HepG2 (cell line): ENCODE measurements around the gene PPP1R27. TPM values are rescaled to one million over a fixed set of nuclear protein-coding genes. Genes with fewer than 3 reads are reported as not detected.
A peak's percentile ranks its signal among the peaks of the same experiment; 100 is the strongest.

Source experiments
- CREM ChIP-seq, 2 experiments: sonication (generic) in 1 of 2; formaldehyde crosslinking in 1 of 2; IDR thresholded peaks; 2 replicates each; pipeline versions ENCODE4 v1.4.0 to v1.6.1; 2016 to 2020; ENCODE audit warnings: antibody characterized with exemption in 1 of 2, mild to moderate bottlenecking in 1 of 2, missing genetic modification reagents in 1 of 2
- DNMT3B ChIP-seq: conservative IDR thresholded peaks from 2 replicates; pipeline ENCODE4 v1.6.1; 2016; ENCODE audit warnings: missing biosample characterization, control low read depth
- DR1 ChIP-seq: sonication (generic); formaldehyde crosslinking; IDR thresholded peaks from 2 replicates; pipeline ENCODE4 v1.8.0; 2021; ENCODE audit warnings: mild to moderate bottlenecking, missing genetic modification reagents, inconsistent platforms
- FOXK1 ChIP-seq: sonication (generic); formaldehyde crosslinking; IDR thresholded peaks from 2 replicates; pipeline ENCODE4 v1.4.0; 2020; ENCODE audit warnings: low read depth, missing genetic modification reagents, borderline replicate concordance
- GRHL1 ChIP-seq: sonication (generic); formaldehyde crosslinking; conservative IDR thresholded peaks from 2 replicates; pipeline ENCODE4 v1.8.0; 2022; ENCODE audit warnings: missing genetic modification reagents
- MAFK ChIP-seq, 2 experiments: IDR thresholded peaks in 1 of 2; conservative IDR thresholded peaks in 1 of 2; 2 replicates each; pipeline ENCODE4 v1.6.1; 2011; ENCODE audit warnings: improper control_type of control experiment in 2 of 2, low read length in 2 of 2
- MEF2D ChIP-seq: sonication (generic); formaldehyde crosslinking; IDR thresholded peaks from 2 replicates; pipeline ENCODE4 v1.5.1; 2020; ENCODE audit warnings: mild to moderate bottlenecking, missing genetic modification reagents
- MEIS2 ChIP-seq: sonication (generic); formaldehyde crosslinking; IDR thresholded peaks from 2 replicates; pipeline ENCODE4 v1.9.0; 2021; ENCODE audit warnings: mild to moderate bottlenecking, missing genetic modification reagents
- MTF1 ChIP-seq: sonication (generic); formaldehyde crosslinking; IDR thresholded peaks from 2 replicates; pipeline ENCODE4 v1.5.0; 2020; ENCODE audit warnings: missing genetic modification reagents
- PHF8 ChIP-seq: sonication (generic); formaldehyde crosslinking; IDR thresholded peaks from 2 replicates; pipeline ENCODE4 v1.5.0; 2020; ENCODE audit warnings: missing genetic modification reagents
- TAF15 ChIP-seq: fragments of 200-400 bp; formaldehyde crosslinking; IDR thresholded peaks from one replicate; pipeline ENCODE4 v1.6.1; 2018; ENCODE audit warnings: mild to moderate bottlenecking, low read depth, low read length; ENCODE audit not compliant: poor library complexity, severe bottlenecking
- TARDBP ChIP-seq: sonication (generic); formaldehyde crosslinking; IDR thresholded peaks from 2 replicates; pipeline ENCODE4 v1.8.0; 2022; ENCODE audit warnings: mild to moderate bottlenecking, missing genetic modification reagents
- ZBTB43 ChIP-seq: sonication (generic); formaldehyde crosslinking; conservative IDR thresholded peaks from 2 replicates; pipeline ENCODE4 v1.4.0; 2020; ENCODE audit warnings: missing genetic modification reagents
- ZNF101 ChIP-seq: sonication (generic); formaldehyde crosslinking; IDR thresholded peaks from 2 replicates; pipeline ENCODE4 v1.4.0; 2020; ENCODE audit warnings: mild to moderate bottlenecking, low read depth, missing genetic modification reagents, borderline replicate concordance
- ZNF292 ChIP-seq: sonication (generic); formaldehyde crosslinking; IDR thresholded peaks from 2 replicates; pipeline ENCODE4 v1.8.1; 2022; ENCODE audit warnings: mild to moderate bottlenecking, low read depth, missing genetic modification reagents, borderline replicate concordance
- ZNF446 ChIP-seq: sonication (generic); formaldehyde crosslinking; IDR thresholded peaks from 2 replicates; pipeline ENCODE4 v1.5.0; 2020; ENCODE audit warnings: mild to moderate bottlenecking, missing genetic modification reagents
- ZNF570 ChIP-seq: sonication (generic); formaldehyde crosslinking; IDR thresholded peaks from 2 replicates; pipeline ENCODE4 v1.4.0; 2020; ENCODE audit warnings: mild to moderate bottlenecking, missing genetic modification reagents, borderline replicate concordance
- ZNF577 ChIP-seq: sonication (generic); formaldehyde crosslinking; IDR thresholded peaks from 2 replicates; pipeline ENCODE4 v1.4.0; 2020; ENCODE audit warnings: mild to moderate bottlenecking, low read depth, missing genetic modification reagents, borderline replicate concordance
- ZNF605 ChIP-seq: sonication (generic); formaldehyde crosslinking; IDR thresholded peaks from 2 replicates; pipeline ENCODE4 v1.8.0; 2022; ENCODE audit warnings: mild to moderate bottlenecking, missing genetic modification reagents
- ZNF629 ChIP-seq: sonication (generic); formaldehyde crosslinking; conservative IDR thresholded peaks from 2 replicates; pipeline ENCODE4 v1.5.0; 2020; ENCODE audit warnings: missing genetic modification reagents
- ZSCAN20 ChIP-seq: sonication (generic); formaldehyde crosslinking; IDR thresholded peaks from 2 replicates; pipeline ENCODE4 v1.4.0; 2020; ENCODE audit warnings: missing genetic modification reagents, mild to moderate bottlenecking, borderline replicate concordance
- polyA plus RNA-seq, 8 experiments: library from polyadenylated mRNA; depleted of rRNA in 3 of 8; stranded (reverse) in 7 of 8; unstranded in 1 of 8; fragments of >200 nt; fragmentation: Illumina TruSeq in 4 of 8; extraction: Trizol in 4 of 8; gene quantifications; 2 replicates each; pipeline versions ENCODE4 v1.2.1 to v1.2.3, GENCODE V29; 2011 to 2016; ENCODE audit warnings: low read depth in 4 of 8, missing spikeins in 1 of 8, mixed read lengths in 1 of 8; ENCODE audit not compliant: insufficient read depth in 1 of 8
- total RNA-seq, 5 experiments: library from RNA; depleted of rRNA; stranded (reverse); fragments of >200 nt; fragmentation: Illumina TruSeq; extraction: Trizol; gene quantifications; 2 replicates each; pipeline ENCODE4 v1.2.3, GENCODE V29; 2016; ENCODE audit warnings: low read depth in 1 of 5
- TF ChIP-seq, protein P1 (sequence below): sonication (generic); formaldehyde crosslinking; IDR thresholded peaks from 2 replicates; pipeline ENCODE4 v1.5.0; 2020; ENCODE audit warnings: missing genetic modification reagents, mild to moderate bottlenecking, borderline replicate concordance

The PPP1R27 gene
- total and polyA plus RNA-seq, 2 of the 13 experiments (the other 11 are each of a cell fraction or from before 2014, with no cell fraction given), result 0.17 to 1.00 TPM

- no peak for TF ChIP-seq ZNF629
- TF ChIP-seq ZNF101 (CRISPR knock-in tag), result peak; percentile 48; the same call in 1 of the 2 replicates
- TF ChIP-seq MEF2D (CRISPR knock-in tag), result no peak
- TF ChIP-seq, protein P1, sequence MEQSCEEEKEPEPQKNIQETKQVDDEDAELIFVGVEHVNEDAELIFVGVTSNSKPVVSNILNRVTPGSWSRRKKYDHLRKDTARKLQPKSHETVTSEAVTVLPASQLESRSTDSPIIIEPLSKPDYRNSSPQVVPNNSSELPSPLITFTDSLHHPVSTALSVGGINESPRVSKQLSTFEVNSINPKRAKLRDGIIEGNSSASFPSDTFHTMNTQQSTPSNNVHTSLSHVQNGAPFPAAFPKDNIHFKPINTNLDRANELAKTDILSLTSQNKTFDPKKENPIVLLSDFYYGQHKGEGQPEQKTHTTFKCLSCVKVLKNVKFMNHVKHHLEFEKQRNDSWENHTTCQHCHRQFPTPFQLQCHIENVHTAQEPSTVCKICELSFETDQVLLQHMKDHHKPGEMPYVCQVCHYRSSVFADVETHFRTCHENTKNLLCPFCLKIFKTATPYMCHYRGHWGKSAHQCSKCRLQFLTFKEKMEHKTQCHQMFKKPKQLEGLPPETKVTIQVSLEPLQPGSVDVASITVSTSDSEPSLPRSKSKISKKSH, result peak; percentile 96
- TF ChIP-seq ZSCAN20 (CRISPR knock-in tag), result peak; percentile 89
- TF ChIP-seq PHF8 (CRISPR knock-in tag), result peak; percentile 83
- no peak for TF ChIP-seq CREM (IDR thresholded peaks at IDR 0.05)
- TF ChIP-seq CREM (CRISPR knock-in tag; IDR thresholded peaks at IDR 0.05), result no peak
- TF ChIP-seq ZNF446 (CRISPR knock-in tag), result peak; percentile 99
- TF ChIP-seq FOXK1, result peak; percentile 62; the same call in 1 of the 2 replicates
- no peak for TF ChIP-seq GRHL1
- TF ChIP-seq DNMT3B (CRISPR knock-in tag), result peak; percentile 73; the same call in 1 of the 2 replicates
- 0 out of 2 replicates have a peak, but pooled peaks have one; percentile 66 for TF ChIP-seq DR1 (CRISPR knock-in tag)
- TF ChIP-seq MEIS2 (CRISPR knock-in tag), result peak; percentile 93
- TF ChIP-seq ZBTB43 (CRISPR knock-in tag), result peak; percentile 77
- TF ChIP-seq TAF15, result peak; percentile 96
- peak; percentile 70 for TF ChIP-seq TARDBP
- TF ChIP-seq ZNF570 (CRISPR knock-in tag), result peak; percentile 90; the same call in 1 of the 2 replicates
- no peak for TF ChIP-seq MAFK (conservative IDR thresholded peaks at IDR 0.05 in 1 of 2, IDR thresholded peaks at IDR 0.05 in 1 of 2; ENCODE audit: low read length in 2 of 2)
- TF ChIP-seq ZNF577 (CRISPR knock-in tag), result no peak
- TF ChIP-seq ZNF292 (CRISPR knock-in tag), result no peak; the same call in 1 of the 2 replicates
- no peak for TF ChIP-seq MTF1 (CRISPR knock-in tag)
- TF ChIP-seq ZNF605, result peak; percentile 28; the same call in 1 of the 2 replicates
These were observed 36.8 kb upstream of the PPP1R27 start (continued) for GRCh38 chr17:81871387-81872230.
